Posterior cingulate gyrus (tissue), 11 donors: ENCODE results near the gene MORN1.

Experiments used
- DNase-seq, 10 donors: peaks; one replicate each; pipeline versions ENCODE4 v3.0.0 to v3.0.0-alpha.2; 2020 to 2021; ENCODE audit warnings: mixed read lengths in 3 of 10
- intact Hi-C: fragments of 100-400 bp; cut with DNase I; formaldehyde crosslinking; loops from one replicate; pipeline ENCODE4 v1.15.1; 2023

MORN1 gene

GRCh38 chr1:2314803-2315673 lies 76.3 kb downstream of the MORN1 start:
- peak in 1 of 10 donors; percentile 35 for DNase-seq
- intact Hi-C loops: loop anchor here (5.0 to 10.0 kb wide), 2 partner anchors 83 to 120 kb away; partner anchors contain the start of gene FAAP20

GRCh38 chr1:2314273-2314802 lies 77.0 kb downstream of the MORN1 start:
- DNase-seq: no peak
- intact Hi-C loops: loop anchor here (5.0 to 10.0 kb wide), 2 partner anchors 82 to 120 kb away; partner anchors contain the start of gene FAAP20

GRCh38 chr1:2313651-2314261 lies 77.6 kb downstream of the MORN1 start:
- DNase-seq: no peak
- intact Hi-C loops: loop anchor here (5.0 to 10.0 kb wide), 2 partner anchors 81 to 119 kb away; partner anchors contain the start of gene FAAP20

GRCh38 chr1:2312515-2313301 lies 78.6 kb downstream of the MORN1 start:
- DNase-seq: no peak
- intact Hi-C loops: loop anchor here (5.0 to 10.0 kb wide), 2 partner anchors 80 to 118 kb away; partner anchors contain the start of gene FAAP20

DNA sequence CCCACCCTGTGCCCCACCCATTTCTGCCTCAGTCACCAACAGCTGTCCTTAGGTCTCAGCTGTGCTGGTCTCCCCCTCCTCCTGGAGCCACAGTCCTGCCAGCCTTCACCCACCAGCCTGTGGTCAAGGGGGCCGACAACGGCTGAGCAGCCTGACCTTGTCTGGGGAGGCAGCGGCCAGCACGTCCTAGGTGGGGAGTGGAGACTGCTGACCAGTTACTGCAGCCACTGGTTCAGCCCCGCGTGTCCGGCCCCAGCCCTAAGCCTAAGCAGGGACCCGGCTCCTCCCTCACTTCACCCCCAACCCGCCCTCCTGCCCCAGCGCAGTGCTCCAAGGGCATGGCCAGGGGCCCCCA lies 79.2 kb downstream of the MORN1 start:
- intact Hi-C loops: loop anchor here (5.0 to 10.0 kb wide), 2 partner anchors 80 to 117 kb away; partner anchors contain the start of gene FAAP20
- DNase-seq: no peak

- intact Hi-C loops: loop anchor here (5.0 to 10.0 kb wide), 2 partner anchors 79 to 117 kb away; partner anchors contain the start of gene FAAP20
- peak in 1 of 10 donors; percentile 44 for DNase-seq
Observed at GRCh38 chr1:2311184-2312032, 79.9 kb downstream of the MORN1 start.

DNA sequence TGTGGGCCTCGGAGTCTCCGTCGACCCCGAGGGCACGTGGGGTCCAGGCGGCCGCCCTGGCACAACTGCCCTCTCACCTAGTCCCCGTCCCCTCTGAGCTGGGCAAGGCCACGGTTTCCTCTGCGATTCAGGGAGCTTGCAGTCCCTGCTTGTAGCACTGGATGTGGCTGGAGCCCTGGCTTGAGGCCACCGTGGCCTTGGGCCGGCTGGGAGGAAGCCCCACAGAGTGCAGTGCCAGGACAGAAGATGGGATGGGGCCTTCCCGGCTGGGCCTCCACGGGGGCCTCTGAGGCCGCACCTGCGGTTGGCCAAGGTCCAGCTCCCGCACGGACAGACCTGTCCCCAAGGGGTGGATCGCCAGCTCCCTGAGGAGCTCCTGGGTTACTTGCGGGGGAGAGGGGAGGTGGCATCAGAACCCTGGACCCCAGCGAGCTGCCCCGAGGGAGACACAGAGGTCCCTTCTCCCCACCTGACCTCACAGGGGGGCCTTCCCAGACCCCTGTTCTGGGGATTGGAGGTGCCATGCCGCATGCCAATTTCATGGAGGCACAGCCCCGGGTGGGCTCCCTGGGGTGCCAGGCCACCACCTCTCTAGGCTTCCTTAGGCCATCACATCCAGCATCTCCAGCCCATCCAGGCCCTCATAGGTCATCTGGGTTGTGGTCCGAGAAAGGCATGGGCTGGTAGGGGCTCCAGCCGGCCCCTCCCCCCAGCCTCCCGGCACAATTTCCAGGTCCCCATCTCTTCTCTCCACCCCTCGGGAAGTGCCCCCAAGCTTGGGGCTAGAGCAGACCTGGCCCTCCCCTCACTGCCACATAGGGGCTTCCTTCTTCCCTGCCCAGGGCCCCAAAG lies 80.8 kb downstream of the MORN1 start:
- intact Hi-C loops: loop anchor here (5.0 to 10.0 kb wide), 2 partner anchors 78 to 116 kb away; partner anchors contain the start of gene FAAP20
- DNase-seq: no peak

- no peak for DNase-seq
- intact Hi-C loops: no loop called here
Observed at GRCh38 chr1:2308844-2309243, 82.5 kb downstream of the MORN1 start.

GRCh38 chr1:2307972-2308371 lies 83.4 kb downstream of the MORN1 start:
- no peak for DNase-seq
- intact Hi-C loops: no loop called here

DNA sequence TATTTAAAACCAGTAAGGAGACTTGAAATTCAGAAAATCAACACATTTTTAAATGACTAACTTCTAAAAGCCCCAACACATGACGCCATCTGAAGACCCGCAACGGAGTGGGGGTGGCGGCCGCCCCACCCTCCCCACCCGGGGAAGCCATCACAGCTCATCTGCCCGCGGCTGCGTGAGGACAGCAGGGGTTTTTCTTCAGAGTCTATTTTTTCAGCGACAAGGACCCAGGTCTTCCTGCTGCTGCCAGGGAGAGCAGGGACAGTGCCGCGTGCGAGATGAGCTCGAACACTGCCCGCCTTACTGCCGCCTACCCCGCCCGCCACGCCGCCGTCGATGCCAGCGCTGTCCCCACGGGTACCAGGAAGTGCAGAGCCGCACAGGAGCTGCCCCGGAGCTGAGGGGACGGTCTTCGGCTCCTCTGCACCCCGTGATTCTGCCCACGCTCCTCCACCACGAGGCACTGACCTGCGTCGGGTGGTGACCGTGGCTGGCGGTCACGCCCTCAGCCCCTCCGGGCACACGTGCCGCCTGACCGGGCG lies 84.2 kb downstream of the MORN1 start:
- intact Hi-C loops: no loop called here
- DNase-seq: no peak

GRCh38 chr1:2306151-2306978 lies 85.0 kb downstream of the MORN1 start:
- no peak for DNase-seq

DNA sequence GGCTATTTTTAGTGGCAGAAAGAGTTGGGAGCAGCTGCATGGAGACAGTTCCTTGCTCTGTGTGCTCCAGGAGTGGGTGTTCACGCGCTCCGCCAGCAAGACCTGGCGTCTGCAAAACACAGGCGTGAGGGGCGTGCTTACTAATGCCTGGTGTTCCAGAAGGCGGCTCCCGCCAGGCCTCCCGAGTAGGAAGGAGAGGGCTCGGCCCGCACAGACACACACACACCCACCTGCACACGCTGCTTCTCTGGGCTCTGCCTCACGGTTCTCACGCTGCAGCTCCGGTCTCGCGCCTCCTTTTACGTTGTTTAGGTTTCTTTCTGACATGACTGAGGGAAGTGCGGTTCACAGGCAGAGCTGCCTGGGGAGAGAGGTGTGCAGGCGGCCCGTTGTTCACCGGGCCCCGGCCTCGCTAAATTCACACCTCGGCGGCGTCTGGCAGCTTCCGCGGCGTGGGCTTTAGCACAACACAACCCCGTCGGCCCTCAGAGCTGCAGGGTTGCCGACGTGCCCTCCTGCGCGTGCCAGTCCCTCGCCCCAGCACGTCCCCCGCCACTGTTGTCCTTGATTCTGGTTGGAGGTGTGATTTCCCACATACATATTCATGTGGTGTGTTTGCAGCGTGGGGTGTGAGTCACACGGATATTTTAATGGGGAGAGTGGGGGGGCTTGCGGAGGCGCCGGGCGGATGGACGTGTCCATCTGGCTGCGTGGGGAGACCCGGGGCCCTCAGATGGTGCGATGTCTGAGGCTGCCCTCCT lies 86.3 kb downstream of the MORN1 start:
- peak in 8 of 10 donors; percentile 58 to 96 (median 81) for DNase-seq
- intact Hi-C loops: no loop called here

More at GRCh38 chr1:2306151-2306978, 85.0 kb downstream of the MORN1 start:
- intact Hi-C loops: no loop called here

DNA sequence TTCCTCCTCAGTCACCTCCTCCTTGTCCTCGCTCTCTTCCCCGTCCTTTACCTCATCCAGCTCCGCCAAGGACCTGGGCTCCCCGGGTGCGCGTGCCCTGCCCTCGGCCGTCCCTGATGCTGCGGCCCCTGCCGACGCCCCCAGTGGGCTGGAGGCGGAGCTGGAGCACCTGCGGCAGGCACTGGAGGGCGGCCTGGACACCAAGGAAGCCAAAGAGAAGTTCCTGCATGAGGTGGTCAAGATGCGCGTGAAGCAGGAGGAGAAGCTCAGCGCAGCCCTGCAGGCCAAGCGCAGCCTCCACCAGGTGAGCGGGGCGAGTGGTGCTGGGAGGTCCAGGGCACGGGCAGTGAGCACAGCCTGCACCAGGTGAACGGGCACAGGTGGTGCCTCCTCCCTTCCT lies 87.1 kb downstream of the MORN1 start:
- no peak for DNase-seq
- intact Hi-C loops: no loop called here

DNA sequence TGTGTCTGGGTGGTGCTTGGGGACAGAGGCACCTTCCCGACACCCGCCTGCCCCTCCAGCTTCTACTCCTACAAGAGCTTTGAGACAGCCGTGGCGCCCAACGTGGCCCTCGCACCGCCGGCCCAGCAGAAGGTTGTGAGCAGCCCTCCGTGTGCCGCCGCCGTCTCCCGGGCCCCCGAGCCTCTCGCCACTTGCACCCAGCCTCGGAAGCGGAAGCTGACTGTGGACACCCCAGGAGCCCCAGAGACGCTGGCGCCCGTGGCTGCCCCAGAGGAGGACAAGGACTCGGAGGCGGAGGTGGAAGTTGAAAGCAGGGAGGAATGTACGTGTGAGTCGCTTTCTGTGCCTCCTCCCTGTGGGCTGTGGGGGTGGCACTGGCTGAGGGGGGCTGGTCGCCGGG lies 87.6 kb downstream of the MORN1 start:
- DNase-seq: no peak
- intact Hi-C loops: no loop called here

- DNase-seq: no peak
- intact Hi-C loops: no loop called here
Observed at GRCh38 chr1:2303016-2303775, 88.2 kb downstream of the MORN1 start.
